Esophagus muscularis mucosa (tissue), 3 donors: ENCODE measurements around the gene PTRH1.

Experiments
- CTCF ChIP-seq, 3 experiments: fragments of 200-600 bp in 2 of 3; fragments of 450-650 bp in 1 of 3; sonication (generic) in 2 of 3; IDR thresholded peaks; one replicate each; pipeline ENCODE4 v1.5.1; 2017 to 2019; ENCODE audit warnings: antibody characterized with exemption in 3 of 3, mild to moderate bottlenecking in 2 of 3, moderate library complexity in 1 of 3
- EP300 ChIP-seq: sonication (generic); formaldehyde crosslinking; IDR thresholded peaks from one replicate; pipeline ENCODE4 v1.6.1; 2017; ENCODE audit warnings: antibody characterized with exemption

GRCh38 chr9:127751269-127752054 is 36.0 kb upstream of the PTRH1 start:
- TF ChIP-seq CTCF (IDR thresholded peaks at IDR 0.05) (no peak), EP300 (no peak)
